Inferior parietal cortex (tissue), 1 donor: ENCODE results near the gene GSTM4.
"Not testable (repeated sequence)": the region's sequence is repeated elsewhere in the genome, so short reads cannot be mapped to it uniquely, and the experiment has no call there.

Experiments
- DNase-seq: peaks from one replicate; pipeline ENCODE4 v3.0.0-alpha.2; 2016; ENCODE audit errors: extremely low spot score

Gene GSTM4

GRCh38 chr1:109704173-109704572 lies 48.3 kb downstream of the GSTM4 start:
- DNase-seq = no peak

GRCh38 chr1:109705411-109705810 lies 49.5 kb downstream of the GSTM4 start:
- DNase-seq = no peak

GRCh38 chr1:109708949-109709348 lies 53.0 kb downstream of the GSTM4 start:
- not testable (repeated sequence) for DNase-seq

- DNase-seq = not testable (repeated sequence)
Observed at GRCh38 chr1:109709822-109710221, 53.9 kb downstream of the GSTM4 start.
